Endothelial cell of umbilical vein (primary cell): Measurements from ENCODE around the gene EBPL. TPM values are rescaled to one million over a fixed set of nuclear protein-coding genes. Genes with fewer than 3 reads are reported as not detected.

Experiments used
- BruUV-seq: library from RNA; stranded (reverse); fragments of 400-500 nt; replicated peaks from 2 replicates; lab custom pipeline; 2021; lab: Mats Ljungman, UMichigan
- CTCF ChIA-PET: fragments of 300-600, 350-600 bp; sonication (Branson Sonifier 250); formaldehyde crosslinking; loops from one replicate; lab custom pipeline; 2021; ENCODE audit warnings: antibody characterized with exemption, inconsistent platforms; lab: Charles Lee
- POLR2A ChIA-PET: fragments of 300-600, 350-600 bp; sonication (Branson Sonifier 250); formaldehyde crosslinking; loops from one replicate; lab custom pipeline; 2021; ENCODE audit warnings: antibody characterized with exemption, inconsistent platforms; lab: Charles Lee
- DNase-seq: peaks from one replicate; pipeline ENCODE4 v3.0.0-alpha.2; 2011; ENCODE audit warnings: low read depth, low spot score
- FAIRE-seq: peaks from 2 replicates; lab custom pipeline; 2011; peaks lifted over from hg19 to GRCh38; lab: Jason Lieb, UNC
- H2AFZ ChIP-seq: 2 replicates; pipeline ENCODE4 v1.6.0; 2012; ENCODE audit warnings: low read depth, low read length, control low read depth, inconsistent platforms
- H3K27ac ChIP-seq: 2 replicates; pipeline ENCODE4 v1.5.1; 2011; ENCODE audit warnings: low read depth, mild to moderate bottlenecking, control low read depth, low read length, moderate library complexity; ENCODE audit not compliant: insufficient read depth
- H3K27me3 ChIP-seq, 2 experiments: 2 replicates each; pipeline versions ENCODE4 v1.6.0 to v1.6.1; 2011; ENCODE audit warnings: low read length in 2 of 2, mixed read lengths in 1 of 2; ENCODE audit not compliant: control insufficient read depth in 2 of 2, insufficient read depth in 2 of 2
- H3K36me3 ChIP-seq, 2 experiments: 2 replicates in 1 of 2; 3 replicates in 1 of 2; pipeline ENCODE4 v1.5.1; 2011; ENCODE audit warnings: low read length in 2 of 2, mild to moderate bottlenecking in 1 of 2, moderate library complexity in 1 of 2; ENCODE audit not compliant: control insufficient read depth in 2 of 2, insufficient read depth in 2 of 2; ENCODE audit errors: extremely low read depth in 1 of 2
- H3K4me1 ChIP-seq: 3 replicates; pipeline ENCODE4 v1.5.1; 2011; ENCODE audit warnings: mild to moderate bottlenecking, low read length; ENCODE audit not compliant: control insufficient read depth, insufficient read depth; ENCODE audit errors: extremely low read depth
- H3K4me2 ChIP-seq: 2 replicates; pipeline ENCODE4 v1.6.1; 2011; ENCODE audit warnings: low read length, control low read depth, mixed read lengths; ENCODE audit not compliant: insufficient read depth
- H3K4me3 ChIP-seq, 3 experiments: fragments of 200-600 bp in 1 of 3; sonication (generic), shearing (Covaris generic) in 1 of 3; replicated peaks in 1 of 3; 2 replicates each; pipeline ENCODE4 v1.5.1; 2011 to 2016; ENCODE audit warnings: control low read depth in 3 of 3, low read length in 3 of 3, mild to moderate bottlenecking in 2 of 3, inconsistent platforms in 1 of 3, low read depth in 1 of 3, moderate library complexity in 1 of 3; ENCODE audit not compliant: insufficient read depth in 1 of 3
- H3K79me2 ChIP-seq: 2 replicates; pipeline ENCODE4 v1.6.0; 2012; ENCODE audit warnings: low read length, inconsistent platforms; ENCODE audit not compliant: control insufficient read depth, insufficient read depth
- H3K9ac ChIP-seq: replicated peaks from 2 replicates; pipeline ENCODE3; 2011; ENCODE audit warnings: low read length, control low read depth; ENCODE audit not compliant: insufficient read depth; ENCODE audit errors: extremely low read depth
- H3K9me1 ChIP-seq: replicated peaks from 3 replicates; pipeline ENCODE4 v1.6.0; 2011; ENCODE audit warnings: mild to moderate bottlenecking, low read length; ENCODE audit not compliant: control insufficient read depth, insufficient read depth; ENCODE audit errors: extremely low read depth
- H3K9me3 ChIP-seq: replicated peaks from 2 replicates; pipeline ENCODE4 v1.5.1; 2012; ENCODE audit warnings: low read length, inconsistent platforms; ENCODE audit not compliant: control insufficient read depth, insufficient read depth
- H4K20me1 ChIP-seq: replicated peaks from 2 replicates; pipeline ENCODE3; 2011; ENCODE audit warnings: mild to moderate bottlenecking, low read length; ENCODE audit not compliant: control insufficient read depth, insufficient read depth; ENCODE audit errors: extremely low read depth
- CTCF ChIP-seq, 2 donors: IDR thresholded peaks; 1 replicate in 1 of 2; 2 replicates in 1 of 2; pipeline ENCODE4 v1.5.1; 2011; ENCODE audit warnings: low read length in 2 of 2, mild to moderate bottlenecking in 2 of 2, moderate library complexity in 2 of 2, control low read depth in 1 of 2, inconsistent platforms in 1 of 2, low read depth in 1 of 2; ENCODE audit not compliant: insufficient read depth in 1 of 2; ENCODE audit errors: extremely low read depth in 1 of 2
- EZH2 ChIP-seq: IDR thresholded peaks from 2 replicates; pipeline ENCODE4 v1.6.1; 2012; ENCODE audit warnings: borderline replicate concordance, low read depth, mild to moderate bottlenecking, moderate library complexity, low read length, inconsistent platforms; ENCODE audit not compliant: severe bottlenecking
- FOS ChIP-seq: IDR thresholded peaks from 2 replicates; pipeline ENCODE4 v1.6.1; 2011; ENCODE audit warnings: mild to moderate bottlenecking, low read length, moderate library complexity, borderline replicate concordance; ENCODE audit not compliant: insufficient read depth
- GATA2 ChIP-seq: IDR thresholded peaks from 2 replicates; pipeline ENCODE4 v1.7.0; 2011; ENCODE audit warnings: low read depth, mild to moderate bottlenecking, moderate library complexity, mixed read lengths, low read length; ENCODE audit not compliant: insufficient read length, insufficient read depth
- JUN ChIP-seq: IDR thresholded peaks from 2 replicates; pipeline ENCODE4 v1.6.1; 2011; ENCODE audit warnings: borderline replicate concordance, low read depth; ENCODE audit not compliant: insufficient read length, insufficient read depth
- MAX ChIP-seq: IDR thresholded peaks from 2 replicates; pipeline ENCODE4 v1.6.1; 2011; ENCODE audit not compliant: insufficient read depth, insufficient read length
- MYC ChIP-seq: IDR thresholded peaks from one replicate; pipeline ENCODE4 v1.6.1; 2011; ENCODE audit warnings: mild to moderate bottlenecking, low read depth, low read length
- POLR2A ChIP-seq: IDR thresholded peaks from 2 replicates; pipeline ENCODE4 v1.6.1; 2012; ENCODE audit warnings: low read depth, mild to moderate bottlenecking, control low read depth, low read length
- POLR2AphosphoS5 ChIP-seq: IDR thresholded peaks from 2 replicates; pipeline ENCODE4 v1.6.1; 2012; ENCODE audit warnings: low read depth, mild to moderate bottlenecking, control low read depth, low read length, moderate library complexity; ENCODE audit not compliant: insufficient read depth
- dilution Hi-C: fragments of 300-500 bp; cut with MboI; formaldehyde crosslinking; loops from one replicate; pipeline ENCODE4 v1.15.0; 2019; ENCODE audit warnings: low sequenced_read_pairs; ENCODE audit not compliant: extremely low pct_ligation_motif_present
- intact Hi-C: fragments of 100-400 bp; cut with micrococcal nuclease; formaldehyde crosslinking; loops from one replicate; pipeline ENCODE4 v1.10.0; 2022
- polyA plus RNA-seq, 4 experiments: library from polyadenylated mRNA; depleted of rRNA in 3 of 4; stranded (reverse) in 3 of 4; unstranded in 1 of 4; fragments of >200 nt; gene quantifications; 2 replicates each; pipeline versions ENCODE4 v1.2.1 to v1.2.3, GENCODE V29; 2011 to 2012; ENCODE audit warnings: missing spikeins in 1 of 4
- total RNA-seq: library from RNA; stranded (reverse); gene quantifications from 2 replicates; pipeline ENCODE4 v1.2.3, GENCODE V29; 2021

EBPL gene
- total and polyA plus RNA-seq, 2 donors (not counting 3 experiments of a cell fraction or from before 2014, with no cell fraction given), result 75.5 to 159 TPM

GRCh38 chr13:49697468-49697867, 6.2 kb upstream of the EBPL start:
- POLR2A ChIA-PET, result no interaction called here
- dilution Hi-C loops, result no loop called here
- intact Hi-C loops, result no loop called here

More at GRCh38 chr13:49697468-49697867, 6.2 kb upstream of the EBPL start:
- CTCF ChIA-PET, result no interaction called here
- Histone ChIP-seq H3K4me3 (no peak overlapping the region), H3K79me2 (no peaks in the 10 kb centered on the region), H3K27ac (no peak overlapping the region), H4K20me1 (no peaks in the 10 kb centered on the region), H3K36me3 (peaks cover 5 to 6% of the 10 kb centered on the region in 2 experiments), H3K4me2 (no peak overlapping the region), H3K9ac (no peak overlapping the region), H3K9me1 (no peaks in the 10 kb centered on the region), H3K27me3 (no peaks in the 10 kb centered on the region), H3K4me1 (peaks cover 18% of the 10 kb centered on the region), H2AFZ (no peak overlapping the region), H3K9me3 (no peaks in the 10 kb centered on the region)
- no TSS peak for BruUV-seq
- no peak for DNase-seq
- TF ChIP-seq JUN (no peak), MAX (no peak), FOS (no peak), MYC (no peak), EZH2 (no peak), POLR2A (no peak), POLR2AphosphoS5 (no peak), CTCF (IDR thresholded peaks at IDR 0.05; ENCODE audit: extremely low read depth in 1 of 2, insufficient read depth in 1 of 2, low read depth in 1 of 2, low read length in 2 of 2) (no peak), GATA2 (no peak)
- no peak for FAIRE-seq
